Fibroblast of upper back skin (primary cell): Measurements from ENCODE around the gene STX4.
A peak's percentile ranks its signal among the peaks of the same experiment; 100 is the strongest.
"Not testable (repeated sequence)": the region's sequence is repeated elsewhere in the genome, so short reads cannot be mapped to it uniquely, and the experiment has no call there.

ENCODE experiments used
- DNase-seq: peaks from one replicate; pipeline ENCODE4 v3.0.0-alpha.2; 2013

The STX4 gene

DNA sequence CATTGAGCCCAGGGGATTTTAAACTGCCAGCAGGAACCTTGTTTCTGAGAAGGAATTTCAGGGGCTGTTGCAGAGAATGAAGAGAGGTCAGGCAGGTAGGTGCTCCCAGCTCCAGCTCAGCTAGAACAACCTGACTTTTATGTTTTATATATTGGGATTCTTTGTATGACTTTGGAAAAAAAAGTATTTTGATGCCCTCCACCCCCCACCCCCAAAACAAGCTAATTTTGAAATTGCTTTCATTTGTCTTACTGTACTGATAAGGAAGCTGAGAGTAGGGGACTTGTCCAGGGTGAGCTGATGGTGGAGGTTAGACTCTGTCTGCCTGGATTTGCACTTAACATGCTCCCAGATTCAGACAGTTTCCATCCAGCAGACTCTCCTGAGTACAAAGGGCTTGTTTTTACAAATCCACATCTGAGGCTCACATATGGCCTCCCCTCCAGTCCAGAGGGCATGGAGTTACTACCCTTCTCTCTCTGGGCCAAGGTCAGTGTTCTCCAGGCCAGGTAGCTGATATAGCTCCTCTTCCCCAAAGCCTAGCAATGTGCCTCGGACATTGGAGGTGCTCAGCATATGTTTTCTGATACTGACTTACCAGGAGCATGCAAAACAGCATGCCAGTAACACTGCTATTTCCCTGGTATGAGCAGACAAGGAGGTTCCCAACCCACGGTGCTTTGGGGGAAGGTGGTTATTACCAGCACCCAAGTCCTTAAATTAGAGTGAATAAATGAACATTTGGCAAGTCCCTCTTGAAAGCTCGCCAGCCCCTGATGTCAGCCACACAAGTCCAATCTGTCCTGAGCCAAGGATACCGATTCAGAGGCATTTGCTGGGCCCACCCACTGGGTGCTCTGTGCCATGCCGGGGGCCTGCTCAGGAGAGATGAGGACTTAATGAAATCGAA, 34.3 kb upstream of the STX4 start:
- DNase-seq, result no peak

DNA sequence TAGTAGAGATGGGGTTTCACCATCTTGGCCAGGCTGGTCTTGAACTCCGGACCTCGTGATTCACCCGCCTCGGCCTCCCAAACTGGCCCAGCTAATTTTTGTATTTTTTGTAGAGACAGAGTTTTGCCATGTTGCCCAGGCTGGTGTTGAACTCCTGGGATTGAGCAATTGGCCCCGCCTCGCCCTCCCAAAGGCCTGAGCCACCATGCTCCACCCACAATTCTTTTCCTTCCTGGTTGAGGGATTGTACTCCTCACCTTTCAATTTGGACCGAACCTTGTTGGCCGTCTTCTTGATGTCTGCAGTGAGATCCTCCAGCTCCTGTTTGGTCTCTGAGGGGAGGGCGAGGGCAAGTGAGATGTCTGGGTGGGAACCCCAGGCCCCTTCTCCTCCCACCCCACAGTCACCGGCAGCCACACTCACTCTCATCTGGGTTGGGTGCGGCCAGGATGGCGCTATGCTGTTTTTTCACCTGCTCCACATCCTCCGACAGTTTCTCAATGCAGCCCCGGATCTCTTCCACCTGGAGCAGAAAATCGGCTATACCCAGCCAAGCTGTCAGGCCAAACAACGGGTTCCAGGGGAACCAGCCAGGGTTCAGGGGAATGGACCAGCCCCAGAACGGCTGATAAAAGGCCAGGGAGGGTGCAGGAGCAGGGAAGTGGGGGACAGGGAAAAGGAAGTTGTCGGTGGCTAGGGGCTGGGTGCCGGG, 32.5 kb upstream of the STX4 start:
- no peak for DNase-seq

DNA sequence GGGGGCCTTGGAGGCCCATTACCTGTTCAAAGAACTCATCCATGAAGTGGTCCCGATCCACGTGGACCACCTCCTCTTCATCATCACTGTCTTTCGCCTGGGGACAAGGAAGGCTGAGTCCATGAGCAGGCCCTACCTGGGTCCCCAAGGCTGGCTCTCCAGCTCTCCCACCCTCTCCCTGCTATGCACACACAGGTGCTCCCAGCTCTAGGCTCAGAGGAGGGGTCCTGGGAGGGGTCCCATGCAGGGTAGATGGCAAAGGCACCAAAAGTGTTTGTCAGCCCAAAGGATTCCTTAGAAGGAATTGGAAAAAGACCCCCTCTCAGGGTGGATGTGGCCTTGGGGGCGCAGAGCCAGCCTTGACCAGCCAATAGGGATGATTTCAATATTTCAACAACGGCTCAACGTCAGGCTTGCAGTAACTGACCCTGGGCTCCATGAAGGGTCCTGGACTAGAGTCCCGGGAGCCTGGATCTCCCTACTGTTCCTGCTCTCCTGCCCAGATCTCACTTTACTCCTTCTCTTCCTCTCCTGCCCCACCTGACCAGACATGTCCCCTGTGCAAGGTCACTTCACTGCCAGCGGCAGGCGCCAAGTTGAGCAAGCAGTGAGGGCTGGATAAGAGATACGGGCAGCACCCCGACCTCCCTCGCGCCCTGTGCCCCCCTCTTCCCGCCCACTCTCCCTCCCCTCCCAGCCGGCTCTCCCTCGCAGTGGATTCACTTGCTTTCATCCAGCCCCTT, 31.7 kb upstream of the STX4 start:
- DNase-seq, result no peak

DNA sequence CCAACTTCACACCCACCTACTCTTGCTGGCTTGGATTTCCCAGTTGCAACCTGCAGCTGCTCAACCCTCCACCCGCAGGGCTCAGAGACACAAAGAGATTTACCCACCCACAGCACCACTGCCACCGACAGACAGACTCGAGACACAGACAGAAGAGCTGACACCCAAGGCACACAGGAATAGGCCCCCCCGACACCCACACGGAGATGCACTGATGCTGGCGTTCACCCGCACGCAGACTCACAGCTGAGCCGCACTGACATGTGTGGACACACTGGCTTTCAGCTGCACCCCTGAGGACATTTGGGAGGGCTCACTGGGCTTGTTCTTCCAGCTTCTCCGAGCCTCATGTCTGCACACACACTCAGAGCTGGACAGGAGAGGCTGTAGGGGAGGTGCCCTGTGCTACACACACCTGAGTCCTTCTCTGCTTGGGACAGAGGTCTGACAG, 31.1 kb upstream of the STX4 start:
- DNase-seq, result no peak

DNA sequence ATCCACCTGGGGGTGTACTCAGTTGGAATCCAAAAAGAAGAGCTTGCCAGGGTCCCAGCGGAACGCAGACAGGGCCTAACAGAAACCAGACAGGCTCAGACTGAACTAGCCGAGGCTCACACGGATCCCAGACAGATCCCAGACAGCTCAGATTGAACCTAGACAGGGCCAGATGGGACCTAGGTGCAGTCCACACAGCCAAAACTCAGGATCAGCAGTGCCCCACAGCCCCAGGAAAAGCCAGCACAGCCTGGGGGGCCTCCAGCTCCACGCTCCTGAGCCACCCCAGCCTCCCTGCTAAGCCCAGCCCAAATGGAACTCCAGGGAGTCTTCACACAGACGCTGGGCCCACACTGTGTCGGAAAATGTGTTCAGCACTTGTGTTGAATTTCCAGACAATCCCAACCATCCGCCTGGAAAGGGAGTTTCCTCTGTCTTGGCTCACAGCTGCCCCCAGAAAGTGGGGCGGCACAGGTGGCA, 30.5 kb upstream of the STX4 start:
- peak; percentile 61 for DNase-seq

DNA sequence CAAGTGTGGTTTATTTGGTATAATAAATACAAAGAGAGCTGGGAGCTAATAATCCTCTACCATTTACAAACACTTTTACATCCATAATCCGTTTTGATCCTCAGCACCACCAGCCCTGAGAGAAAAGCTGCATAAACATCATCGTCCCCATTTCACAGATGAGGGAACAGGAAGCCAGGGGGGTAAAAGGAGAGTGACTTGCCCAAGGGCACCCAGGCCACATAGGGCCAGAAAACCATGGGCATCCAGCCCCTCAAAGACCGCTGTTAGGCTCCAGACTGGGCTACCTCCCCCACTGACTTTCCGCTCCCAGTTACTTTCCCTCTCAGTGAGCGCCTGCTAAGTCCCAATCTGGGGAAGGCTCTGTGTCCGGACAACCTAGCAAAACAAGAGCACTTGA, 29.6 kb upstream of the STX4 start:
- no peak for DNase-seq

DNA sequence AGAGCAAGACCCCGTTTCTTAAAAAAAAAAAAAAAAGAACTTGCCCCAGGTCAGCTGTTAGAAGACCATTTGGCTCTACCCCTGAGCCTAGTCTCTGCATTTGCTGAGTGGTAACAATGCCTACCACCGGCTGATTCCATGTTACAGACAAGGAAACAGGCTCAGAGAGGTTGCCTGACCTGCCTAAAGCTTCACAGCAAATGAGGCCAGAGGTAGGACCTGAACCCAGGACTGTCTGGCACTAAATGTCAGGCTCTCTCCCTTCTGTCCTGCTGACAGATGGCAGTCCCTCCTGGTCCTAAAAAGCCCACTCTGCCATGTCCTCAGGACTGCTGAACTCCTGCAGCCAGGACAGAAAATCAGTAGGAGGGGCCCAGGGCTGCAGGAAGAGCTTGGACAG, 28.7 kb upstream of the STX4 start:
- no peak for DNase-seq

DNA sequence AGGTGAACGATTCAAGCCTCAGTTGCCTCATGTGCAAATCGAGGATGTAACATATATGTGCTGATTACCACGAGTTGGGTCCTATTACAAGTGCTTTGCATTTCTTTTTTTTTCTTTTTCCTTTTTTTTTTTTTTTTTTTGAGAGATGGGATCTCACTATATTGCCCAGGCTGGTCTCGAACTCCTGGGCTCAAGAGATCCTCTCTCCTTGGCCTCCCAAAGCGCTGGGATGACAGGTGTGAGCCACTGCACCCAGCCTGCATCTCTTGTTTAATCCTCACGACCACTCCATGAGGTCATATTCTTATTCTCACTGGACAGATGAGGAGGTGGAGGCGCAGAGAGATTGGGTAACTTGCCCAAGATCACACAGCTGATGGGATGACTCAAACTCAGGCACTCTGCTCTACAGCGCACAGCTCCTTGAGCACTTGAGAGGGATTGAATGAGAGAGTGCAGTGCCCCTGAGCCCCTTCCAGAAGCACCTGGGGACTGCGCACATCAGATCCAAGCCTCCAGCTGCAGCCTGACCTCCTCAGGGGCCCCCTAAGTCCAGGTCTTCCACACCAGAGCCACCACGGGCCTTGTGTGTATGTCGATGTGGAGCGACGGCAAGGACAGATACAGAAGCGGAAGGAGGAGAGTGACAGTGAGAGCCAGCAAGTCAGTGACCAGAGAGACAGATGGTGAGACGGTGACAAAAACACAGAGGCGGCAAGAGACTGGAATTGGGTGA, 27.8 kb upstream of the STX4 start:
- no peak for DNase-seq

DNA sequence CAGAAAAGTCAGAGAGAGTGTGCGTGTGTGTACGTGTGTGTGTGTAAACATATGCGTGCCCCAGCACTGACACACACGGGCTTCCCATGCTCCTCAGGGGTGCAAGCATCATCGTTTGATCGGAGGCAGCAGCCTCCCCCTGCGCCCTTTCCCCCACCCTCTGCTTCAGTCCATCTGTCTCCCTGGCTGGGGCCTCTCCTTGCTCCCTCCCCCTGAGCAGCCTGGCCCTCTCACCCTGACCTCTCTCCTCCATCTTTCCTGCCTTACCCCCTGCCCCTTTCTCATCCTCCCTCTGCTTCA, 27.3 kb upstream of the STX4 start:
- no peak for DNase-seq

DNA sequence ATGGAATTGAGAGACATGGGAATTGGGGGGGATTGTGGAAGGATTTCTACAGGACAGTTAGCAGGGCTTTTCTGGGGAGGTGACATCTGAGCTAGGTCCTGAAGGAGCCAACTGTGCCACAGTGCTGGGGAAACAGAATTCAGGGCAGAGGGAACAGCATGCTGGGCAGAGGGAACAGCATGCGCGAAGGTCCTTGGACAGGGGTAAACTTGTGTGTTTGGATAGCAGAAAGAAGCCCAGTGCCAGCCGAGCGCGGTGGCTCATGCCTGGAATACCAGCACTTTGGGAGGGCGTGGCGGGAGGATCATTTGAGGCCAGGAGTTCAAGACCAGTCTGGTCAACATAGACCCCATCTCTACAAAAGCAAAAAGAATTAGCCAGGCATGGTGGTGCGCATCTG, 26.8 kb upstream of the STX4 start:
- no peak for DNase-seq

DNA sequence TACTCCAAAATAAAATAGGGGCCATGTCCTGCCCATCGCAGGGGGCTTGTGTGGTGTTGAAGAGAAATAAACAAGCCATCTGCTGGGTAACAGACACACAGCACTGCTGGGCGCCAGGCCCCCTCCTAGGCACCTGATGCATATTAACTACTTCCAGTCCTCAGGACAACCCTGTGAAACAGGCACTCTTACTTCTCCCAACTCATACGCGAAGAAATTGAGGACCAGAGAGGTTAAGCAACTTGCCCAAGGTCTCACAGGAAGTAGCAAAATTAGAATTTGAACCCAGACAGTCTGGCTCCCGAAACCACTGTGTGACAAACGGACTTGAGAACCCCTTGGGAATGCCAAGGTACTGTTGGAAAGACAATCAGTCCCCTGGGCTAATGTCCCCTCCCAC, 25.7 kb upstream of the STX4 start:
- no peak for DNase-seq

DNA sequence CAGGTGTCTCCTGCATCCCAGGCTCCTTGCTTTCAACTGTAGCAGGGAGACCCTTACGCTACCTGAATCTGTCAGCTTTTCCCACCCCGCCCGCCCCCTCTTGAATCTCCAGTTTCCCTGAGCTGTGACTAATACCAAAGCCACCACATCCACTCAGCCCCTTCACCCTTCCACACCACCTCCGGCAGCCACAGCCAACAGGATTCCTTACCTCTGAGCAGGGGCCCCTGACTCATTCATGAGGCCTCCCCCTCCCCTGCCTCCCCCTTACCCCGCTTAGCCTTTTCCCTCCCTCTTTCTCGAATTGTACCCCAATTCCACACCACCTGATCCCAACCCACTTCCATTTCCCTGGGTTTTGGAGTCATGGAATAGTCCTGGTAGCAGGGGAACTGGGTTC, 25.2 kb upstream of the STX4 start:
- peak; percentile 82 for DNase-seq

DNA sequence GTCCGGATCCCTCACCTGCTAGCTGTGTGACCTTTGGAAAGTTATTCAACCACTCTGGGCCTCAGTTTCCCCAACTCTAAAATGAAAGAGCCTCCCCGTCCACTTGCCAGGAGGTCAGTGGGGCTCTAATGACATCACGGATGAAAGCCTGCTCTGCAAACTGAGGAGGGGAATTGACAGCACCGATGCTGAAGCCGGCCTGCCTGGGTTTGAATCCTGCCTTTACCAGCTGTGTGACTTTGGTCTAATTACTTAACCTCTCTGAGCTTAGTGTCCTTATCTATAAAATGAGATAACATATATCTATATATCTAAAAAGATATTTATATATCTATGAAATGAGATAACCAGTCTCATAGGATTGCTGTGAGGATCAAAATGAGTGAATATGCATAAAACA, 24.8 kb upstream of the STX4 start:
- no peak for DNase-seq

DNA sequence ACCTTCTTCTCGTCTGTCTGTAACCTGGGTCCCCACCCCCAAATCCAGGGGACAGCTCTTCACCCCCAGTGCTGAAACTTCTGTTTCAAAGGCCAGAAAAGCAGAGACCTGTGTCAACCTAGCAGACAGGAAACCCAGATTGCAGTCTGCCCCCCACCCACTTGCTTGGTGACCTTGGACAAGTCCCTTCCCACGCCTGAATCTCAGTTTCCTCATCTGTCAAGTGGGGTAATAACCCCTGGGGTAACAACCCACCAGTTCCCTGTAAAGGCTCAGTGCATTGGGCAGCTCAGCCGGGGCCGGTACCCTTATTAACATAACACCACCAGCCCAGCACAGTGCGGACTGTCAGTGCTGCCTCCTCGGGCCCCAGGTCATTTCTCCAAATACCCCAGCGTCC, 24.2 kb upstream of the STX4 start:
- no peak for DNase-seq

DNA sequence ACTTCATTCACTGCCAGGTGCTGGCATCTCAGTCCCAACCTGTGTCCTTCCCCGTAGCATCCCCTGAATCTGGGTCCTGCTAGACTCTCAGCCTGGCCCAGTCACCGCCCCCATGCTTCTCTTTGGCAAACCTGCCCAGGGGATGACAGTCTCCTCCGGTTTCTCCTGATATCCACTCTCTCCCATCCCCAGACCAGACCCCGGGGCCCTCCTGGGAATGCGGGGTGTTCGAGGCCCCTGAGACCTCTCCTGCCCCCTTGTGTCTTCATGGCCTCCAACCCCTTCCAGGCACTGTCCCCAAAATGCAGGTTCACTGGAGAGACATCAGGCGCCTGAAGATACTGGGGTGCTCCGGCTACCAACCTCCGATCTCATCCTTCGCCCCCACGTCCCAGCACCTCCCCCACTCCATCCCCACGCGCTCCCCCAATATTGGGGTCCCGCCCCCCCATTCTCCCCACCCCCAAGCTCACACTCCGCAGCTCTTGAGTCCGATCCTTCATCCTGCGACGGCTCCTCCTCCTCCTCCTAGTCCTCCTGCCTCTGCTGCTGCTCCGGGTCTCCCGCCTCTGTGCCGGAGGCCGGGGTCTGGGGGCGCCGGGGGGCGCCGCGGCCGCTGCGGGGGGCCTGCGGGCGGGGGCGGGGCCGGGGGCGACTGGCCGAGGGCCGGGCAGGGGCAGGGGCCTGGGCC, 23.3 kb upstream of the STX4 start:
- DNase-seq, result no peak

DNA sequence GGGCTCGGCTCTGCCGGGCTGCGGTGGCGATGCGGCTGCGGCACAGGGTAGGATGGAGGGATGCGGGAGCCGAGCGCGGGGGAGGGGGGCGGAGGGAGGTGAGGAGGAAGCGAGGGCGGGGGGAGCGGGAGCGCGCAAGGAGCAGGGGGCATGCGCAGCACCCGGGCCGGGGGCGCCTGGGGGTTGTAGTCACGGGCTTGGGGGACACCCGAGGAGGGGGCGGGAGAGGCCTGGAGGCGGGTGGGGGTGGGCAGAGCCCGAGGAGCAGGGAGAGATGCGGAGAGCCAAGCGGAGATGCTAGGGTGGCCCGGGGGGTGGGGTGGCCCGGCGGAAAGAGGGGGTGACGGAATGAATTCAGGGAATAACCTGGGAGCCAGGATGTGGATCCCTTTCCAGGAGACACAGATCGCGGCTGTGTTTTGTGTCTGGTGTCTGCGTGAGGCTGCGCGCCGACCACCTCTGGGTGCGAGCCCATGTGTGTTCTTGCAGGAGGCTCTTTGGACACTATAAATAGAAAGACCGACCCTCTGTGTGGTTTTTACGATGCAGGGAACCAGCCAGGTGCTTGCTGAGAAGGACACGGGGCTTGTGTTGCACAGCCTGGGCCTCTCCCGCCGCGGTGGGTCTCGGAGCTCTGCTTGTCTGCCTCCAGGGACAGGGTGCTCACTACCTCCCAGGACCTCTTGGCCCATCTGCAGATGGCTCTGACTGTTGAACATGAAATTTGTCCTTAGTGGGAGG, 22.6 kb upstream of the STX4 start, which contains the start of gene STX1B:
Gene STX1B, minus strand, starts transcription at position 54 of the 741 bp plus-strand sequence. CDS start 242 bp downstream, outside the sequence.
- DNase-seq, result peak; percentile 55

DNA sequence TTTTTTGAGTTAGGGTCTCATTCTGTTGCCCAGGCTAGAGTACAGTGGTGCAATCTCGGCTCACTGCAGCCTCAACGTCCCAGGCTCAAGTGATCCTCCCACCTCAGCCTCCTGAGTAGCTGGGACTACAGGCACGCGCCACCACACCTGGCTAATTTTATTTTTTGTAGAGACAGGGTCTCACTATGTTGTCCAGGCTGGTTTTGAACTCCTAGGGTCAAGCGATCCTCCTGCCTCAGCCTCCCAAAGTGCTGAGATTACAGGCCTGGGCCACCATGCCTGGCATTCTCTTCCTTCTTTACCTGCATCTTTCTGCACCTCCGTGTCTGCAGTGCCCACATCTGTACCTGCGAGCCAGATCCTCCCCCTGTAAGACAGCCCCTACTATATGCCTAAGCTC, 21.5 kb upstream of the STX4 start:
- not testable (repeated sequence) for DNase-seq

DNA sequence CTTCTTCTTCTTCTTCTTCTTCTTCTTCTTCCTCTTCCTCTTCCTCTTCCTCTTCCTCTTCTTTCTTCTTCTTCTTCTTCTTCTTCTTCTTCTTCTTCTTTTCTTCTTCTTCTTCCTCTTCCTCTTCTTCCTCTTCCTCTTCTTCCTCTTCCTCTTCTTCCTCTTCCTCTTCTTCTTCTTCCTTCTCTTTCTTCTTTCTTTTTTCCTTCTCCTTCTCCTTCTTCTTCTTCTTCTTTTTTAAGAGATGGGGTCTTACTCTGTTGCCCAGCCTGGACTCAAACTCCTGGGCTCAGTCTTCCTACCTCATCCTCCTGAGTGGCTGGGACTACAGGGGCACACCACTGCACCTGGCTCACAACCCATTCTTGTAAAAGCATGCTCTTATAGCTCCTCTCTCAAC, 20.1 kb upstream of the STX4 start:
- DNase-seq, result not testable (repeated sequence)

DNA sequence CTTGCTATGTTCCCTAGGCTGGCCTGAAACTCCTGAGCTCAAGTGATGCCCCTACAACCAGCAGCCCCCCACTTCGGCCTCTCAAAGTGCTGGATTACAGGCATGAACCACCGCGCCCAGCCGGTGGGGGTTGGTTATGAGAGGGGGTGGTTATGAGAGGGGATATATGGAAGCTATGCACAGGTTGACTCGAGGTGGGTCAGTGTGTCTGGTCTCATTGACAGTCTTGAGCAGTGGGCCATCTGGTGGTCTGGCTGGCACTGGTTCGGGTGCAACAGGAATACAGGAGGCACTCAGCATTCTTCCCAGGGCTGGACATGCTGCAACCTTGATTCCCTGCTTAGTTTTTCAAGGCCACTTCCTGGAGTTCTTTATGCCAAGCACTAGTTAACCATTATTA, 17.3 kb upstream of the STX4 start:
- no peak for DNase-seq

DNA sequence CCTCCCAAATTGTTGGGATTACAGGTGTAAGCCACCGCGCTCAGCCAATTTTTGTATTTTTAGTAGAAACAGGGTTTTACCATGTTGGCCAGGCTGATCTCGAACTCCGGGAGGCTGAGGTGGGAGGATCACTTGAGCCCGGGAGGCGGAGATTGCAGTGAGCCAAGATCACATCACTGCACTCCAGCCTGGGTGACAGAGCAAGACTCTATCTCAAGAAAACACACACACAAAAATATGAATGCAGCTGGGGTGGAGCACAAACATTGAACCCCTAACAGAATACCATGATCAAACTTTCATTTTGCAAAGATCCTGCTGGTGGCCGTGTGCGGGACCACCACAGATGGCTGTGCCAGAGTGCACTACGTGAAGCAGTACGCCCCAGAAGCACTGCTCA, 15.6 kb upstream of the STX4 start:
- DNase-seq, result not testable (repeated sequence)

DNA sequence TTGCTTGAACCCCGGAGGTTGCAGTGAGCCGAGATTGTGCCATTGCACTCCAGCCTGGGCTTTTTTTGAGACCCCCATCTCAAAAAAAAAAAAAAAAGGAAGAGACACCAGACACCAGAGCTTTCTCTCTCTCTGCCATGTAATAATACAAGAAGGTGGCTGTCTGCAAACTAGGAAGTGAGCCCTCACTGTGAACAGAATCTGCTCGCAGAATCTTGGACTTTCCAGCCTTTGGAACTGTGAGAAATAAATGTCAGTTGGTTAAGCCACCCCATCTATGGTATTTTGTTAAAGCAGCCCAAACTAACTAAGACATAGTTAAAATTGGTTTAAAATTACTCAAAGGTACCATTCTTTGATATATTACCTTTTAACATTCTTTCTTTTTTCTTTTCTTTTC, 12.8 kb upstream of the STX4 start:
- no peak for DNase-seq
